ENCODE results near the gene GRID1.

Gene GRID1

GRCh38 chr10:85918371-85918770, 448.2 kb downstream of the GRID1 start:
- no peak for DNase-seq (ENCODE audit: low read depth in 1 of 2, low spot score in 1 of 2)

- DNase-seq (ENCODE audit: low read depth in 1 of 2, low spot score in 1 of 2) = no peak
These were observed 449.0 kb downstream of the GRID1 start for GRCh38 chr10:85917601-85918000.

- no peak for DNase-seq (ENCODE audit: low read depth in 1 of 2, low spot score in 1 of 2)
These were observed 449.5 kb downstream of the GRID1 start for GRCh38 chr10:85916994-85917573.

GRCh38 chr10:85916286-85916685, 450.3 kb downstream of the GRID1 start:
- no peak for DNase-seq (ENCODE audit: low read depth in 1 of 2, low spot score in 1 of 2)

GRCh38 chr10:85915245-85915846, 451.2 kb downstream of the GRID1 start:
- no peak for DNase-seq (ENCODE audit: low read depth in 1 of 2, low spot score in 1 of 2)

- DNase-seq (ENCODE audit: low read depth in 1 of 2, low spot score in 1 of 2) = no peak
These were observed 451.9 kb downstream of the GRID1 start for GRCh38 chr10:85914720-85915119.

GRCh38 chr10:85908462-85908861, 458.1 kb downstream of the GRID1 start:
- DNase-seq (ENCODE audit: low read depth in 1 of 2, low spot score in 1 of 2) = no peak

GRCh38 chr10:85902051-85902450, 464.5 kb downstream of the GRID1 start:
- no peak for DNase-seq (ENCODE audit: low read depth in 1 of 2, low spot score in 1 of 2)

GRCh38 chr10:85901599-85901998, 465.0 kb downstream of the GRID1 start:
- DNase-seq (ENCODE audit: low read depth in 1 of 2, low spot score in 1 of 2) = no peak

GRCh38 chr10:85900487-85900886, 466.1 kb downstream of the GRID1 start:
- DNase-seq (ENCODE audit: low read depth in 1 of 2, low spot score in 1 of 2) = no peak

- no peak for DNase-seq (ENCODE audit: low read depth in 1 of 2, low spot score in 1 of 2)
These were observed 466.5 kb downstream of the GRID1 start for GRCh38 chr10:85900061-85900460.

- no peak for DNase-seq (ENCODE audit: low read depth in 1 of 2, low spot score in 1 of 2)
These were observed 475.1 kb downstream of the GRID1 start for GRCh38 chr10:85891472-85891871.

- no peak for DNase-seq (ENCODE audit: low read depth in 1 of 2, low spot score in 1 of 2)
These were observed 478.0 kb downstream of the GRID1 start for GRCh38 chr10:85888559-85888958.

- DNase-seq (ENCODE audit: low read depth in 1 of 2, low spot score in 1 of 2) = no peak
These were observed 478.6 kb downstream of the GRID1 start for GRCh38 chr10:85888004-85888403.

GRCh38 chr10:85874208-85874607, 492.4 kb downstream of the GRID1 start:
- DNase-seq (ENCODE audit: low read depth in 1 of 2, low spot score in 1 of 2) = no peak

GRCh38 chr10:85873063-85873462, 493.5 kb downstream of the GRID1 start:
- DNase-seq (ENCODE audit: low read depth in 1 of 2, low spot score in 1 of 2) = no peak

- DNase-seq (ENCODE audit: low read depth in 1 of 2, low spot score in 1 of 2) = no peak
These were observed 497.7 kb downstream of the GRID1 start for GRCh38 chr10:85868627-85869499.

GRCh38 chr10:85864868-85865526, 501.6 kb downstream of the GRID1 start:
- DNase-seq (ENCODE audit: low read depth in 1 of 2, low spot score in 1 of 2) = no peak

GRCh38 chr10:85864173-85864549, 502.4 kb downstream of the GRID1 start:
- DNase-seq (ENCODE audit: low read depth in 1 of 2, low spot score in 1 of 2) = no peak

GRCh38 chr10:85863301-85864172, 503.1 kb downstream of the GRID1 start:
- DNase-seq (ENCODE audit: low read depth in 1 of 2, low spot score in 1 of 2) = no peak

GRCh38 chr10:85862771-85863170, 503.8 kb downstream of the GRID1 start:
- no peak for DNase-seq (ENCODE audit: low read depth in 1 of 2, low spot score in 1 of 2)
